Heart right ventricle (tissue), 16 donors: ENCODE results near the gene EGFL7. TPM values are rescaled to one million over a fixed set of nuclear protein-coding genes. Genes with fewer than 3 reads are reported as not detected.

ENCODE experiments used
- ATAC-seq, 8 donors: fragments of 200-7000 bp; cut with Tn5 transposase; one replicate each; pipeline ENCODE4 v1.9.1; 2020; ENCODE audit warnings: mild to moderate bottlenecking in 8 of 8, moderate library complexity in 8 of 8, moderate number of reproducible peaks in 1 of 8
- DNase-seq, 2 donors: peaks; one replicate each; pipeline ENCODE4 v3.0.0-alpha.2; 2020
- H3K27ac ChIP-seq, 10 donors: fragments of 200-600 bp; sonication (generic) in 2 of 10; one replicate each; pipeline versions ENCODE4 v1.5.0 to v1.8.0; 2020 to 2022; ENCODE audit warnings: mild to moderate bottlenecking in 3 of 10
- H3K27me3 ChIP-seq, 7 donors: fragments of 200-600 bp; one replicate each; pipeline ENCODE4 v1.8.0; 2021 to 2022; ENCODE audit warnings: mild to moderate bottlenecking in 2 of 7
- H3K36me3 ChIP-seq, 9 donors: fragments of 200-600 bp; sonication (generic) in 1 of 9; one replicate each; pipeline versions ENCODE4 v1.5.0 to v1.8.0; 2020 to 2022; ENCODE audit warnings: mild to moderate bottlenecking in 2 of 9
- H3K4me1 ChIP-seq, 9 donors: fragments of 200-600 bp; sonication (generic) in 1 of 9; one replicate each; pipeline versions ENCODE4 v1.5.0 to v1.8.0; 2020 to 2022; ENCODE audit warnings: mild to moderate bottlenecking in 4 of 9
- H3K4me3 ChIP-seq, 10 donors: fragments of 200-600 bp; sonication (generic) in 2 of 10; one replicate each; pipeline versions ENCODE4 v1.5.0 to v1.8.0; 2020 to 2022; ENCODE audit warnings: mild to moderate bottlenecking in 7 of 10, moderate library complexity in 2 of 10
- H3K9me3 ChIP-seq, 11 donors: fragments of 200-600 bp in 10 of 11; sonication (generic) in 2 of 11; one replicate each; pipeline versions ENCODE4 v1.5.0 to v1.8.0; 2013 to 2022; ENCODE audit warnings: mild to moderate bottlenecking in 2 of 11, control low read depth in 1 of 11, moderate library complexity in 1 of 11
- CTCF ChIP-seq, 9 donors: fragments of 200-600 bp; sonication (generic) in 2 of 9; IDR thresholded peaks; one replicate each; pipeline versions ENCODE4 v1.5.0 to v1.8.0; 2021 to 2022; ENCODE audit warnings: antibody characterized with exemption in 9 of 9, mild to moderate bottlenecking in 5 of 9, moderate library complexity in 1 of 9
- WGBS, 2 donors: extraction: QIAGEN DNeasy Blood & Tissue Kit; methylation state at CpG; one replicate each; pipeline ENCODE4 v1.1.7; 2013; ENCODE audit warnings: inconsistent platforms in 1 of 2; 5-methylcytosine and 5-hydroxymethylcytosine counted together
- intact Hi-C, 10 donors: fragments of 100-400 bp; cut with DNase I; formaldehyde crosslinking; loops; one replicate each; pipeline versions ENCODE4 v1.11.1 to v1.14.2; 2022
- polyA plus RNA-seq, 2 donors: library from polyadenylated mRNA; stranded (reverse); fragments of 200-250 nt; gene quantifications; one replicate each; pipeline ENCODE4 v1.2.3, GENCODE V29; 2013
- total RNA-seq, 10 donors: library from RNA; stranded (reverse); fragmentation: NEBNext Ultra II Directional in 3 of 10; extraction: Animal tissue kit (Norgen Biotek cat#: 25700) in 3 of 10; gene quantifications; one replicate each; pipeline versions ENCODE4 v1.2.1 to v1.2.4, GENCODE V29; 2021 to 2023
- donor health status: Arrhythmogenic right ventricular cardiomyopathy.
- donor health status: ischemic (EF 13 %, LVEDD 7.1; RV severe dilation, severe dysfunction).
- donor health status: healthy with polysubstance abuse.
- donor health status: DM: no; HTN: yes; CAD: no.
- donor health status: DM: no; HTN: no; CAD: no.
- donor health status: ischemic (EF 25% LVEDD 6.9; RV normal size, moderate dysfunction).
- donor health status: ischemic (EF 25% LVEDD 5.7; RV mildly dilated, moderate dysfunction).
- donor health status: healthy.
- donor health status: DM: yes; HTN: yes; CAD: no.
- donor health status: Ischemic cardiomyopathy.
- donor health status: ischemic (EF 35%, LVEDD 5.7; RV mildly dilated, moderate dysfunction).
- donor health status: nonischemic (EF 11% LVEDD 7.7; RV severe dilation, severe dysfunction).
- donor health status: DM: yes; HTN: yes; CAD: no.
- donor health status: PGD.
- donor health status: ischemic (EF 29% LVEDD 5.4; RV normal size, mild dysfunction).
- donor health status: nonischemic (EF 23%, LVEDD 6.1; RV moderate dilation, normal function).

EGFL7 gene
- total and polyA plus RNA-seq, 12 donors: 68.6 to 377 (median 101) TPM

- Histone ChIP-seq H3K27me3 (no peaks in the 10 kb centered on the region), H3K4me1 (peaks cover 3 to 52% (median 22%) of the 10 kb centered on the region in 9 donors), H3K4me3 (no peak overlapping the region), H3K9me3 (no peaks in the 10 kb centered on the region), H3K27ac (no peak overlapping the region), H3K36me3 (peaks cover 0 to 52% (median 8%) of the 10 kb centered on the region in 9 donors)
- no peak for ATAC-seq
- no peak for TF ChIP-seq CTCF (IDR thresholded peaks at IDR 0.05)
- intact Hi-C loops: loop anchor here in 1 of 10 donors (1.0 kb wide), 1 partner anchor 46 kb away; no protein-coding TSS in a partner anchor
- WGBS, 2 donors: 85 to 88% methylated on average over 45 to 46 of the region's 46 CpGs
- DNase-seq: no peak
These were observed 14.4 kb downstream of the EGFL7 start for GRCh38 chr9:136676920-136677686.

GRCh38 chr9:136678034-136678433 is 15.3 kb downstream of the EGFL7 start:
- H3K36me3 ChIP-seq: peaks cover 0 to 43% (median 0%) of the 10 kb centered on the region in 9 donors
- H3K27me3 ChIP-seq: no peaks in the 10 kb centered on the region
- intact Hi-C loops: no loop called here
- no peak overlapping the region for H3K4me3 ChIP-seq
- peaks cover 3 to 50% (median 28%) of the 10 kb centered on the region in 9 donors for H3K4me1 ChIP-seq
- DNase-seq (no peak), ATAC-seq (no peak)
- peak overlapping the region in 1 of 10 donors; percentile 53 for H3K27ac ChIP-seq
- TF ChIP-seq CTCF (IDR thresholded peaks at IDR 0.05): no peak
- WGBS, 2 donors: 92 to 94% methylated on average over 15 of the region's 15 CpGs
- no peaks in the 10 kb centered on the region for H3K9me3 ChIP-seq

- Histone ChIP-seq H3K4me3 (no peak overlapping the region), H3K4me1 (peaks cover 3 to 54% (median 33%) of the 10 kb centered on the region in 9 donors), H3K27me3 (no peaks in the 10 kb centered on the region), H3K36me3 (peaks cover 0 to 37% (median 0%) of the 10 kb centered on the region in 9 donors), H3K27ac (peak overlapping the region in 3 of 10 donors; percentile 32 to 84 (median 53)), H3K9me3 (no peaks in the 10 kb centered on the region)
- TF ChIP-seq CTCF (IDR thresholded peaks at IDR 0.05): no peak
- DNase-seq: no peak
- ATAC-seq: no peak
- intact Hi-C loops: no loop called here
- 82 to 84% methylated on average over 6 of the region's 6 CpGs for WGBS, 2 donors
These were observed 15.9 kb downstream of the EGFL7 start for GRCh38 chr9:136678624-136679023.

GRCh38 chr9:136679431-136679941 is 16.8 kb downstream of the EGFL7 start:
- peak in 1 of 2 donors; percentile 14 for DNase-seq
- Histone ChIP-seq H3K27me3 (no peaks in the 10 kb centered on the region), H3K36me3 (peaks cover 0 to 28% (median 0%) of the 10 kb centered on the region in 9 donors), H3K27ac (peak overlapping the region in 5 of 10 donors; percentile 13 to 84 (median 32)), H3K9me3 (no peaks in the 10 kb centered on the region), H3K4me1 (peaks cover 3 to 62% (median 39%) of the 10 kb centered on the region in 9 donors), H3K4me3 (no peak overlapping the region)
- ATAC-seq: peak in 2 of 8 donors; percentile 17 to 42
- 57 to 69% methylated on average over 22 of the region's 22 CpGs for WGBS, 2 donors
- no peak for TF ChIP-seq CTCF (IDR thresholded peaks at IDR 0.05)
- intact Hi-C loops: no loop called here
